Measurements from ENCODE around the gene GREB1L. TPM values are rescaled to one million over a fixed set of nuclear protein-coding genes. Genes with fewer than 3 reads are reported as not detected.

The GREB1L gene
- polyA plus RNA-seq, 1 donor (not counting 4 experiments of a cell fraction or from before 2014, with no cell fraction given): 5.5 TPM

DNA sequence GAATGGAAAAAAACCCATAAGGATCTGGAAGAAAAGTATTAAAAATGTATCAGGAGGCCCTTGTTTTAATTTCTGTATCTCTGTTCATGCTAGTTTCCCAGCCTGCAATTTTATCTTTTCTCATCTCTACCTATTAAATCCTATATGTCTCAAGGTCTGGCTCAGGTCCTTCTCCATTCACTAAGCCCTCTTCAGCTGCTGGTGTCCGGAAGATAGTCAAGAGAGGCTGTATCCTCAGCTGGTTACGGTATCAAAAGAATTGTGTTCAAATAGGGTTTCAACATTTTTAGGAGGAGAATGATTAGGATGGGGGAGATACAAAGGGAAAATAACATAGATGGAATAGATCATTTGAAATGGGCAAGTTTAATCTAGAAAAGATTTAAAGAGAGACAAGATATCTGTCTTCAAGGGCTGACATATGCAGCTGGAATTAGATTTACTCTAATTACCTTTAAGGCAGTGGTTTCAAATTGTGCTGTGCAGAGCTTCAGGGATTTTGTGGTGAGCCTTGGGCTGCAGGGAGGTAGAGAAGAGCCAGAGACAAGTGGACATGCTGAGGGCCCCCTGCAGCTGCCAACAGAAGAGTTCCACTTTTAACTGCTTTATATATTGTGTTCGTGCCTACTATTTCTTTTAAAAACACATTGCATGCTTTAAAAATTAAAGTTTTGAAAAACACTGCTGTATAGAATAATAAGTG is 24.1 kb downstream of the GREB1L start:
- H3K79me2 ChIP-seq (ENCODE audit: control insufficient read depth, insufficient read depth, low read length): no peaks in the 10 kb centered on the region
- no peak overlapping the region for H3K9ac ChIP-seq (ENCODE audit: control insufficient read depth, extremely low read depth, insufficient read depth, low read length)
- no peak overlapping the region for H3K4me2 ChIP-seq (ENCODE audit: control insufficient read depth, extremely low read depth, insufficient read depth, low read depth, low read length)
- no peaks in the 10 kb centered on the region for H3K4me1 ChIP-seq (ENCODE audit: control insufficient read depth, extremely low read depth, insufficient read depth, low read length)
- H3K9me1 ChIP-seq (ENCODE audit: control insufficient read depth, extremely low read depth, insufficient read depth, low read length): no peaks in the 10 kb centered on the region
- no peak for FAIRE-seq
- DNase-seq (ENCODE audit: low read depth, low spot score): no peak
- no peaks in the 10 kb centered on the region for H3K36me3 ChIP-seq (ENCODE audit: control insufficient read depth in 2 of 2, extremely low read depth in 1 of 2, insufficient read depth in 2 of 2, low read length in 2 of 2)
- TF ChIP-seq CTCF (optimal IDR thresholded peaks at IDR 0.05 in 1 of 3, IDR thresholded peaks at IDR 0.05 in 1 of 3, conservative IDR thresholded peaks at IDR 0.05 in 1 of 3; ENCODE audit: extremely low read depth in 1 of 3, insufficient read depth in 2 of 3, low read length in 3 of 3) (no peak), EZH2 (IDR thresholded peaks at IDR 0.05; ENCODE audit: low read length) (no peak)
- no peak overlapping the region for H2AFZ ChIP-seq (ENCODE audit: control insufficient read depth, low read length)
- H3K27ac ChIP-seq (ENCODE audit: control insufficient read depth, insufficient read depth, low read length): no peak overlapping the region
- H3K27me3 ChIP-seq (ENCODE audit: control insufficient read depth, extremely low read depth, insufficient read depth, low read length): no peaks in the 10 kb centered on the region
- H3K9me3 ChIP-seq (ENCODE audit: control insufficient read depth, low read depth, low read length): no peaks in the 10 kb centered on the region
- H4K20me1 ChIP-seq (ENCODE audit: control insufficient read depth, extremely low read depth, insufficient read depth, low read length): no peaks in the 10 kb centered on the region
- no peak overlapping the region for H3K4me3 ChIP-seq (ENCODE audit: control insufficient read depth in 2 of 3, extremely low read depth in 1 of 3, insufficient read depth in 2 of 3, low read depth in 1 of 3, low read length in 3 of 3)
- dilution Hi-C loops (cut with MboI; ENCODE audit: extremely low pct_ligation_motif_present, low sequenced_read_pairs): no loop called here

DNA sequence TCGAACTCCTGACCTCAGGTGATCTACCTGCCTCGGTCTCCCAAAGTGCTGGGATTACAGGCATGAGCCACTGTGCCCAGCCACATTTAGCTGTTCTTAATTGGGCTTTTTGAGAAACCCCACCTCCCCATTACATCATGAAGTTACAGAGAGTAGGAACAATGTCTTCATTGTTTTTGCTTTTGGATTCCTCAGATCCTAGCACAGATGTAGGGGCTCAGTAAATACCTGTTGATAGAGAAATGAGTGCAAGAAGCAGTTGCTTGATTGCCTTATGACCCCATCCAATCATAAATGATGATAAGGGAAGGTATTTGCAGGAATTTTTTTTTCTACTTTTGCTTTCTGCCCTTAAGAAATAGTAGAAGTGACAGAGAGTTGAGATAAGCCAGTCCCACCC is 25.4 kb downstream of the GREB1L start:
- H3K4me3 ChIP-seq (ENCODE audit: control insufficient read depth in 2 of 3, extremely low read depth in 1 of 3, insufficient read depth in 2 of 3, low read depth in 1 of 3, low read length in 3 of 3): no peak overlapping the region
- H3K9me1 ChIP-seq (ENCODE audit: control insufficient read depth, extremely low read depth, insufficient read depth, low read length): no peaks in the 10 kb centered on the region
- H3K4me1 ChIP-seq (ENCODE audit: control insufficient read depth, extremely low read depth, insufficient read depth, low read length): no peaks in the 10 kb centered on the region
- no peaks in the 10 kb centered on the region for H4K20me1 ChIP-seq (ENCODE audit: control insufficient read depth, extremely low read depth, insufficient read depth, low read length)
- no peak overlapping the region for H2AFZ ChIP-seq (ENCODE audit: control insufficient read depth, low read length)
- FAIRE-seq (no peak), DNase-seq (ENCODE audit: low read depth, low spot score) (no peak)
- H3K27me3 ChIP-seq (ENCODE audit: control insufficient read depth, extremely low read depth, insufficient read depth, low read length): no peaks in the 10 kb centered on the region
- no peaks in the 10 kb centered on the region for H3K9me3 ChIP-seq (ENCODE audit: control insufficient read depth, low read depth, low read length)
- H3K27ac ChIP-seq (ENCODE audit: control insufficient read depth, insufficient read depth, low read length): no peak overlapping the region
- TF ChIP-seq CTCF (optimal IDR thresholded peaks at IDR 0.05 in 1 of 3, IDR thresholded peaks at IDR 0.05 in 1 of 3, conservative IDR thresholded peaks at IDR 0.05 in 1 of 3; ENCODE audit: extremely low read depth in 1 of 3, insufficient read depth in 2 of 3, low read length in 3 of 3): no peak
- TF ChIP-seq EZH2 (IDR thresholded peaks at IDR 0.05; ENCODE audit: low read length): no peak
- H3K36me3 ChIP-seq (ENCODE audit: control insufficient read depth in 2 of 2, extremely low read depth in 1 of 2, insufficient read depth in 2 of 2, low read length in 2 of 2): no peaks in the 10 kb centered on the region
- dilution Hi-C loops (cut with MboI; ENCODE audit: extremely low pct_ligation_motif_present, low sequenced_read_pairs): no loop called here
- H3K9ac ChIP-seq (ENCODE audit: control insufficient read depth, extremely low read depth, insufficient read depth, low read length): no peak overlapping the region
- H3K4me2 ChIP-seq (ENCODE audit: control insufficient read depth, extremely low read depth, insufficient read depth, low read depth, low read length): no peak overlapping the region
- no peaks in the 10 kb centered on the region for H3K79me2 ChIP-seq (ENCODE audit: control insufficient read depth, insufficient read depth, low read length)

Measured in keratinocyte (primary cell).